ENCODE results near the gene C1GALT1. TPM values are rescaled to one million over a fixed set of nuclear protein-coding genes. Genes with fewer than 3 reads are reported as not detected.
"Not testable (repeated sequence)": the region's sequence is repeated elsewhere in the genome, so short reads cannot be mapped to it uniquely, and the experiment has no call there.

Gene C1GALT1
- total RNA-seq, 1 experiment from 2014 or later: 69.8 TPM

GRCh38 chr7:7169296-7169695, 13.0 kb upstream of the C1GALT1 start:
- DNase-seq (ENCODE audit: low read depth): no peak

- DNase-seq (ENCODE audit: low read depth): no peak
These were observed 8.2 kb upstream of the C1GALT1 start for GRCh38 chr7:7173956-7174632.

- peak; percentile 50 for DNase-seq (ENCODE audit: low read depth)
These were observed 7.2 kb upstream of the C1GALT1 start for GRCh38 chr7:7175075-7175695.

GRCh38 chr7:7176406-7177043, 5.8 kb upstream of the C1GALT1 start:
- DNase-seq (ENCODE audit: low read depth): peak; percentile 93

GRCh38 chr7:7177044-7177517, 5.3 kb upstream of the C1GALT1 start:
- peak; percentile 97 for DNase-seq (ENCODE audit: low read depth)

- peak; percentile 65 for DNase-seq (ENCODE audit: low read depth)
These were observed 4.3 kb upstream of the C1GALT1 start for GRCh38 chr7:7178081-7178480.

GRCh38 chr7:7178906-7179305, 3.4 kb upstream of the C1GALT1 start:
- peak; percentile 83 for DNase-seq (ENCODE audit: low read depth)

- DNase-seq (ENCODE audit: low read depth): no peak
These were observed 1.5 kb upstream of the C1GALT1 start for GRCh38 chr7:7180725-7181449.

GRCh38 chr7:7181519-7182155, 707 bp upstream of the C1GALT1 start:
- peak; percentile 65 for DNase-seq (ENCODE audit: low read depth)

- DNase-seq (ENCODE audit: low read depth): peak; percentile 51
These were observed 905 bp downstream of the C1GALT1 start for GRCh38 chr7:7183061-7183837.

- peak; percentile 16 for DNase-seq (ENCODE audit: low read depth)
These were observed 1.6 kb downstream of the C1GALT1 start for GRCh38 chr7:7183838-7184463.

- DNase-seq (ENCODE audit: low read depth): no peak
These were observed 3.1 kb downstream of the C1GALT1 start for GRCh38 chr7:7185371-7185989.

- no peak for DNase-seq (ENCODE audit: low read depth)
These were observed 5.7 kb downstream of the C1GALT1 start for GRCh38 chr7:7188091-7188490.

- DNase-seq (ENCODE audit: low read depth): no peak
These were observed 6.4 kb downstream of the C1GALT1 start for GRCh38 chr7:7188742-7189141.

- peak; percentile 9 for DNase-seq (ENCODE audit: low read depth)
These were observed 7.8 kb downstream of the C1GALT1 start for GRCh38 chr7:7190142-7190541.

GRCh38 chr7:7191137-7191536, 8.8 kb downstream of the C1GALT1 start:
- no peak for DNase-seq (ENCODE audit: low read depth)

GRCh38 chr7:7192798-7193788, 10.7 kb downstream of the C1GALT1 start:
- DNase-seq (ENCODE audit: low read depth): not testable (repeated sequence)

GRCh38 chr7:7199592-7199991, 17.2 kb downstream of the C1GALT1 start:
- DNase-seq (ENCODE audit: low read depth): not testable (repeated sequence)

- DNase-seq (ENCODE audit: low read depth): not testable (repeated sequence)
These were observed 17.9 kb downstream of the C1GALT1 start for GRCh38 chr7:7200255-7200654.

All from M059J (cell line).